Measurements from ENCODE around the gene TEX264.

TEX264 gene

DNA sequence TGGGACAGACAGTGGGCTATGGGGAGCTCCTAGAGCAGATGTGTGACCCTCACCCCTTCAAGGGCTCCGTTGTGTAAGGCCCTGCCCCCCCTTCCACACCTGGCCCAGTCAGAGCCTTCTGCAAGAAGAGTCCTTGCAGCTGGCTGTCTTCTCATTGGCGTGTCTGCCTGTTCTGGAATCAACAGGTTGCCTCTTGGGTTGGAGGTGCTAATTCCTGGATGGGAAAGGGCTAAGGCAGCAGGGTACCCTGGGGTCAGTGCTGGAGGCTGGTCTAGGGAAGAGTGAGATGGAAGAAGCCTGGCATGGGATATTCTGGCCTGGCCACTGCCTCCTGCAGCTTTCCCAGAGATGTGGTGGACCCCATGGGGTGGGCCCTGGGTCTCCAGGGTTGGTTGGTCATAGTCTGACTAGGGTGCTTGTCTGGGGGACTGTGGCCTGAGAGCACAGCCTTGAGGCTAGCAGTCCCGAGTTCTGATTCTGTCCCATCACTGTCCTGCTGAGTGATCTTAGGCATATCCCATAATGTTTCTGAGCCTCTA, 5.1 kb downstream of the TEX264 start:
- no peak for DNase-seq

DNA sequence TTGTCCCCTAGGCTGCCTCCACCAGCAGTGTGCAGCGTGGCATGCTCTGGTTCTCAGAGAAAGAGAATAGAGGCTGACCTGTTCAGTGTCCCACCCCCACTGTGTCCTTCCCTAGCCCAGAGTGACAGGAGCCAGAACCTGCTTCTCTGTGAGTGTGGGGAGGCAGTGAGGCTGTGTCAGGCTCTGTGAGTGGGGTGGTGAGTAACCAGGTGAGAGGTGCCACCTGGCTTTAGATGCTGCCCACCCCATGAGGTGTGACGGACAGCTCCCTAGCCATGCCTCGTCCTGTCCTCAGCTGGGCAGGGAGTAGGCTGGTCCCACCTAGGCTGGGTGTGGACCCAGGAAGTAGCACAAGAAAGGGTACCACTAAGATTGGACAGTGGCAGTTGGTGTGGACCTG, 6.3 kb downstream of the TEX264 start:
- no peak for DNase-seq

DNA sequence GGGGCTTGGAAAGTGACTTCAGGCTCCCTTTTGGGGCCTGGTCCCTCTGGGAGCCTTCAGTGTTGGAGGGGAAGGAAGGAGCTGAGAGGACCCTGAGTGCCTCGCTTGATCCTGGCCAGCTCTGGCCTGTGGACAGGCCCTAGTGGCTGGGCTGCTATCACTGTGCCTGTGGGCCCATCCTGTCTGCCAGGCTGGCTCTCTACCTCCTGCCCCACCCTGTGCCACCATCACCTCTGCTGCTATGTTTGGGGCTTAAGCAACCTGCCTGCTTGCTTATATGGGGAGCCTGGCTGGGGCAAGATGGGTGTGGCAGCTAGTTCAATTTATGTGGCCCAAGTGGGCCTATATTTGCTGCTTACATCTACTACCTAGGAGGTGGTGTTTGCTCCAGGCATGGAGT, 7.1 kb downstream of the TEX264 start:
- DNase-seq, result no peak

DNA sequence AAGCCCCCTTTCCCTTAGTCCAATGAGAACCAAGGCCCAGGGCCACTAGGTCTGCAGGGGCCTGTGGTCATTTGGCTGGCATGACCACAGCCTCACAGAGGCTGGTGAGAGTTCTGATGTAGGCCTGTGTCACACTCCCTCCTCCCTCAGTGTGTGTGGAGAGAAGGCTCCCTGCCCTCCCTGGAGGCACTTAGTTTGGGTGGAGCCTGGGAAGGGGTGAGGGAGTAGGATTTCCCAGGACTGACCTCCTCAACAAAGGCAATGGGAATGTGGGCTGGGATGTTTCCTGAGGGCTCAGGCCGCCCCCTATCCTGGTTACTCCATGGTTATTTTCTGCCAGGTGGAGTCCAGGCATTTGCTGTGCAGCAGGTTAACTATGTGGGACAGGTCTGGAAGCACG, 7.6 kb downstream of the TEX264 start:
- no peak for DNase-seq

DNA sequence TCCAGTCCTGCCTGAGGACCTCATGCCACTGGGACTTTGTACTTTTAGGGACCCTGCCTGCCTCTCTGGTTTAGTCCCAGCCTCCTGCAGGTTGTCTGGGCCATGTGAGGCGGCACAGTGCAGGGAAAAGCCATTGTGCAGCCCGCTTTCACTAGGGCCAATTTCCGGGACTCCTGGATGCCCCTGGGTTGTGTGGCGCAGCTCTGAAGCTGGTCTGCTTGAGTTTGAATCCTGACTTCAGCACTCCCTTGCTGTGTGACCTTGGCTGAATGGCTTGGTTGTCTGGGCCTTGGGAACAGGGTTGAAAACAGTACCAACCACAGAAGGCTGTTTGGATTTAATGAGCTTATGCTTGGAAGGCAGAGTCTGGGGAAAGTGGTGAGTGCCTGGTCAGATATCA, 8.3 kb downstream of the TEX264 start:
- DNase-seq, result no peak

DNA sequence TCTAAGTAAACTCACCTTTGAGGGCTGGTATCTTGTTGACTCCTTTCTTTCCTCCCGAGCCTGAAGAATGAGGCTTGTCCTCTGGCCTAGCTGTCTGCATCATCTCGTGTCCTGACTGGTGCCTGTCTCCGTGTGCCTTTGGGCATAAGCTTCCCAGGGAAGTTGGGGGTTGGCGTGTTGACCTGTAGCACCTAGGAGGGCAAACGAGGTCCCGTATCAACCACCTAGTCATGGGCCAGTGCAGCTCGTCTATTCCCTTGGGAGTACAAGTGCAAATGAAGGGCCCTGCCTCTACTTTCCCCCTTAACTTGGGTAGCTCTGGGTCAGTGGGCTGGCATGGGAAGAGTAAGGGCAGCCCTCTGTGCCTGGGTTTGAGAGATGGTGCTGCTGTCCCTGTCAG, 8.7 kb downstream of the TEX264 start:
- no peak for DNase-seq

DNA sequence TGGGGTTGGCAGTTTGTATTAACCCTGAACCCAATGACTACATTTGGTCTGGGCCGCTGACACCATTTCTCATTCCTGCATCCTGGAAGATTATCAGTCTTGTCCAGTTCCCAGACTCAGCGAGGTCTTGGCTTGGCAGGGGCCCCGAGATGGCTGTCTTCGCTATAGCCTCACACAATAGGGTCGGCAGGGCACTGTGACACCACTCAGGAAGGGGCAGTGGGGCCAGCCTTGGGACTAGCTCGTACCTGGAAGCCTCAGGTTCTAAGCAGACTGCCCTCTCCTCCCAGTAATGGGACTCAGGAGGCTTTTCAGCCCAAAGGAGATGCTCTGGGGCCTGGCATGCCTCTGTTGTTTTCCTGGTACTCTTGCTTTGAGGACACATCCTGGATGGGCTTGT, 9.1 kb downstream of the TEX264 start:
- DNase-seq, result no peak

DNA sequence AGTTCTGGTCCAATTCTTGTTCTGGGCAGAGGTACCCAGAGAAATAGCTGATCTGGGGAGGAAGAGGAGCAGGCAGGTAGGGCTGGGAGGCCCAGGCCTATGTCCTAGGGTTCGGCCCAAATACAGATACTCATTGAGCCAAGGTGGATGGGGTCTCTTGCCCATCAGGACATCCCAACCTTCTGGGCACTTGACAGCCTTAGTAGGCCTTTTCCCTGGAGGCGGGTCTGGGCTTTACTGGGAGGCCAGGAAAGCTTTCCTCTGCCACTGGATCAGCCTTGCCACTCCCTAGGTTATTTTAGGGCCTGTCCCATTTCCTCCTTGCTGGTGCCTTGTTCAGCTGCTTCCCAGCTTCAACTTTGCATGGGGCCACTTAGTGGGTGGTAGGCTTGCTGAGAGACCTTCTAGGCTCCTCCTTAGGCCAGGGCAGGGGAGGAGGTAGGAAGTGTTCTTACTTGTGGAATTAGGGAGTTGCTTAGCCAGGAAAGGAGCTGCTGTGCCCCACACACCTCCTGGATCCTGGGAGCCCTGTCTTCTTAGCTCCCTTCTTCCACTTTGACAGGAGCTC, 9.7 kb downstream of the TEX264 start:
- DNase-seq, result no peak

DNA sequence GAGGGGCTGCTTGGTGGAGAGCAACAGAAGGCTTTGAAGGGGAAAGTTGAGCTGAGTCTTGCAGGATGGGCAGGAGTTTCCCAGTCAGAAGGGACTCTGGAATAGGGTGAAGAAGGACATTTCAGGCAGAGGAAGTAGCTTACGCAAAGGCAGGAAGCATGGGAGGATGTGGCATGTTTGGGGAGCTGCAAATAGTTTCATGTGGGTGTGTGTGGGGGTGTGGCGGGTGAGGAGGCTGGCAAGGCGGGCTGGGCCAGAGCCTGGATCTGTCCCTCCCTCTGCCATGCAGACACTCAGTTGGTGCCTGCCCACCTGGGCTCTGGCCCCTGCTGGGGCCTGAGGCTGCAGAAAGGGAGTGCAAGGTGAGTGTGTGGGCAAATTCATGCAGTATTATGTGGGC, 10.4 kb downstream of the TEX264 start:
- DNase-seq, result no peak

DNA sequence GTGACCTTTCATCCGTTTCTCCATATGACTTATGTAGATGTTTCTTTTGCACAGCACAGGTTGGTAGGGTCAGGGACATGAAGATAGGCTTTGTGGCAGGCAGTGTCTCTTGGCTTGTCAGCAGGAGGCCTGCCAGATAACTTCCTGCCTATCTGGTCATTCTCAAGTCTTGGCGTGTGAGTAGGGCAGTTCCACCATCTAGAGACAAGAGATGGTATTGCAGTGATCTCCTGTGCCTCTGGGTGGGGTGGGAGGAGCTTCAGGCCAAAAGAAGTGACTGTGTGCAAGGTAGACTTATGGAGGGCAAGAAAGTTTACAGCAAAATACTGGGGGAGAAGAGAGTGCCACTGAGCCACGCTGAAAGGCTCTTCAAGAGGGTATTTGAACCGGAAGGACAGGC, 11.0 kb downstream of the TEX264 start:
- no peak for DNase-seq

DNA sequence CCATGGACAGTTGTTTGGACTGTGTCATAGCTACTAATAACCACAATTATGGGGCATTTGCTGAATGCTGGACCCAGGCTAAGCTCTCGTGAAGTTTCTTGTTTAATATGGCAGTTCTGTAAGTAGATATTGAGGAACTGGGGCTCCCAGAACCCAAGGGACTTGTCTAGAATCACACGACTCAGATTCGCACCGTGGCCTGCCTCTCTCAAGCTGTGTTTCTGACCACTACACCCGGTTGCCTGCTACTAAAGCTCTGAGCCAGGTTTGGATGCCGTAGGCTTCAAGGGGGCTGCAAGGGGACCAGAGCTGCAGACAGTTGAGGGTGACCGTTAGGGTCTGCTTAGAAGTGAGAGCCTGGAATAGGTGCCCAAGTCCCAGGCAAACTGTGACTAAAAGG, 11.5 kb downstream of the TEX264 start:
- DNase-seq, result no peak

DNA sequence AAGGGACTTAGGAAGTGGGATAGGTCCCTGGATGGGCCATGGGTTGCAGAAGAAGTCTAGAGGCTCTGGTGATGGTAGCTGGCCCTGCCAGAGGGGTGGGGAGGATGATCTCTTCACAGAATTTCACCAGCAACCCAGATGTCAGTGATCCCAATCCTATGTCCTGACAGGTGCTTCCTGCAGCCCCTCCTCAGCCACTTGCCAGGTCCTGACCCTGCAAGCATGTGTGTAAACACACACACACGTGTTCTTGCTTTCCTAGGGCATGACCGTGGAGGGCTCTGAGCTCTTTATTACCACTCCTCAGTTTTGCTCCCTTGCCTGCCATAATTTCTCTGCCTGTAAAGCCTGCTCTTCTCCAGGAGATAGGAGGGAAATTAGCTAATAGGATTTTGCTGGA, 12.5 kb downstream of the TEX264 start:
- no peak for DNase-seq

DNA sequence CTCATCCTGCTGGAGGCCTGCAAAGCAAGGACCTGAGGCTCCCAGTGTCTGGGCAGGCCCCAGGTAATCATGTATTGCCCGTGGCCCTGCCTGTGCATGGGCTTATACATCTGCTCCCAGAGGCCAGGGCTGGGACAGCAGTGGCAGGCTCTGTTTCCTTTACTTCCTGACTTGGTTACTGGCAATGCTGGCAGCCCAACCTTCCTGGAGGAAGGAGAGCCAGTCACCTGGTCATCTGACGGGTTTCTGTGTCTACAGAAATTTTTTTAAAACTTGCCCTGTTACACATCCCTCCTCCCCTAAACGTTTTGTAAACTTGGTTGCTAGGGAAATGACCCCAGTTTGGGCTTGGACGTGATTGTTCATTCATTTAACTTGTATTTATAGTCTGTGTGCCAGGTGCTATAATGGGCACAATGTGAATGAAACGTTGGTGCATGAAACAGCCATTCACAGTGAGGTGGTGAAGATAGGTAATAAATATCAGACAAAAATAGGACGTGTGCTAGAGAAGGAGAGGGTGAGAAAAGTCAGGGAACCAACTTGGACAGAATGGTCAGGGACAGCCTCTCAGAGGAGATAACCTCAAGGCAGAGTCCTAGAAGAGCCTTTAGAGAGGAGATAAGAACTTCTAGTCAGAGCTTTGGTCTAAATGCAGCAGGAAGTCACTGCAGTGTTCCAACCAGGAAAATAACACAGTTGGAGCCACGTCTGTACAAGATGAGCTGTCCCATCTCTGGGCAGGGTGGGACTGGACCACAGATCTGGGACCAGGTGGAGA, 14.1 kb downstream of the TEX264 start:
- DNase-seq, result no peak

DNA sequence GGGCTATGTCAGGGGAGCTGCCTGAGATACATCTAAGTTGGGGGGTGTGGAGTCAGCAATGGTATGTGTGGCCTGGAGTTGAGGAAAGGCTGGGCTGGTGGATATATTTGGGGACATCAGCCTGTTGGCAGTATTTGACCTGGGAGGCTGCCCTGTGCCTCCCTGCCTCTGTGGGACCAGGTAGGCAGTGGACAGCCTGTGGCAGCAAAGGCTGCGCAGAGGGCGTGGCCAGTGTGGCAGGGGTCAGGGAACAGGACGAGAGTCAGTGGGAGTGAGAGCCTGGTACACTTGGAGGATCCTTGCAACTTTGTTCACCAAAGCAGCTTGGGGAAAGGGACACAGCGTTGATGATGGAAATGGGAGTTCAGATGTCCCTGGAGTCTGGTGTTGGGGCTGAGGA, 15.0 kb downstream of the TEX264 start:
- DNase-seq, result no peak

DNA sequence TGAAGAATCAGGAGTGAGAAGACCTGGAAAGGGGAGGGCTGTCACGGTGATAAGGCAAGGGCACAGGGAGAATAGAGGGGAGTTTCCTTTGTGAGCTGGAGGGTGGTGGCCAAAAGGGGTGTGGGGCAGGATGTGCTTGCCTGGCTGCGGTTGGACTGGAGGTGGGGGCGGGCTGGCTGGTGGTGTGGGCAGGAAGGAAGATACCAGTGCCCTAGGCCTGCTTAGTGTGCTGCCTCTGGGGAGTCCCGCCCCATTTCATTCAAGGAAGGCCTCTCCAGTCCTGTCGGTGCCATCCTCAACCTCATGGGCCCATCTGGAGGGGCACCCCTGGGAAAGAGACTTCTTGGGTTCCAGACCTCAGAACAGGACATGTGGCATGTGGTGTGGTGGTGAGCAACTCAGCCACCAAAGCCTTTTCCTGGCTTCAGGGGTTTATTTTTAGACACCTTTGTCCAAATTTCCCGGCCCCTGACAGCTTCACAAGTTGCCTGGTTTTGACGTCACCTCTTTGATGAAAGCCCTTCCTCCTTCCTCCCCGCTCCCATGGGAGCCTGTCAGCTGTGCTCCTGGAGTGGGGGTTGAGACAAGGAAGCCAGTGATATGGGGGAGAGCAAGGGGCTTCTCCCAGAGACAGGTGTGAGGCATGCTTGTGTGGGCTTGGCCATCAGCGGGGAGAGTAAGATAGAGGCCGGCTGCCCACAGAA, 15.6 kb downstream of the TEX264 start:
- no peak for DNase-seq

DNA sequence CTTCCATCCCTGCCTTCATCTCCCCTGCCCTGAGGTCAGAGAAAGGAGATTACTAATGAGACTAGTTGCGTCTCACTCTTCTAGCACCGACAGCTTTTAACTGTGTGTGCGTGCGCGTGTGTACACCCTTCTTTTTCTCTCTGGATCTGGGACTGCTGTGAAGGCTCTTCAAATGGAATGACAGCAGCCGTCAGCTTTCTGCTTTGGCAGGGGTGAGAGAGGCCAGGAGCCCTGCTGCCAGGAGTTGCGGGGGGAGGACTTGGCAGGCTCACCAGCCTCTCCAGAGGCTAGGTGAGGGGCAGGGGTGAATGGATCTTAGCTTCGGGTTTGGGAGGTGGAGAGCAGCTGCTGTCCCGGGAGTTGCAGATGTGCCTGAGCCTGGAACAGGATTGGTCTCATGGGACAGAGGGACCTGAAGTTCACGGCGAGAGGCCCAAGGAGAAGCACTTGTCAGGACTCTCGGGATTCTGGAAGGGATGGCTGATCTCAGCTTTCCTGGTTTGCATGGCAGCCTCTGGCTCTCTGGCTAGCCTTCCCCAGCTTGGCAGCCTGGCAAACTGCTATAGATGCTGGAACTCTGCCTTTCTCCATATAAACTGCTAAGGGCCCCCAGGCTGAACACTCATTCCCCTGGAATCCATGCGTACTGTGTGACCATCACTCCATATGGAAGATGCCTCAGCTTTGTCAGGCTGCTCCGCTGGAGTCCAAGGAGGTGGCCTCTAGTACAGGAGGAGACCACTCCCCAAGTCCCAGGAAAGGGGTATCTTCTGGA, 16.6 kb downstream of the TEX264 start:
- DNase-seq, result peak; percentile 52

DNA sequence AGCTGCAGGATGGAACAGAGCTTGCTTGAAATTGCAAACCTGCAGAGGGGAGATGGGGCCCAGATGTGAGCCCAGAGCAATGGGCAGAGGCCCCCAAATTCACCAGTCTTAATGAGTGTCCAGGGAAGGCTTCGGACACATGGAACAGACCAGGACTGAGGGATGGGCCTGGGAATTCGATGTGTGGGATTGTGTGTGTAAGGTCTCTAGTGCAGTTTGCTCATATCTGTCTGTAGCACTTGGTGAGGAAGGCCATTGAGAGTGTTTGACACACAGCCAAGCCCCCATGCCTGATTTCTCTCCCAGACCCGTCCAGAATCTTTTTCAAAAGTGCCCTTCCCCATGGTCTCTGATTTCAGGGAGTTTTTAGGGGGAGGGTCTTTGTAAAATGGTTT, 17.2 kb downstream of the TEX264 start:
- no peak for DNase-seq

DNA sequence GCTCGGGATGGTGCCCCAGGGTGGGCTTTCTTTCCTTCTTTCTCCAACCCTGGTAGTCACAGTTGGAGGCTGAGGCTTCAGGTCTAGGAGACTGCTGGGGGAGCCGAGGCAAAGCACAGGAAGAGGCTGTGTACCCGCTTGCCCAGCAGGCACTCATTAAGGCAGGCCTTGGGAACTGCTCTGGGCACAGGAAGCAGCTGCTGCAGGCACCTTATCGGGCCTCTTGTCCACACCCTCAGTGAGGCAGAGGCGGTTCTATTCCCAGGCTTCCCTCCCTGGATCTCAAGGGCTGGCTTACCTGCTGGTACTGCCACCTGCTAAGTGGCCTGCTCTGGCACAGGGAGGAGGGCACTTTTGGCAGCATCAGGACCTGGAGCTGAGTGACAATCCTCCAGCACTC, 20.0 kb downstream of the TEX264 start:
- no peak for DNase-seq

DNA sequence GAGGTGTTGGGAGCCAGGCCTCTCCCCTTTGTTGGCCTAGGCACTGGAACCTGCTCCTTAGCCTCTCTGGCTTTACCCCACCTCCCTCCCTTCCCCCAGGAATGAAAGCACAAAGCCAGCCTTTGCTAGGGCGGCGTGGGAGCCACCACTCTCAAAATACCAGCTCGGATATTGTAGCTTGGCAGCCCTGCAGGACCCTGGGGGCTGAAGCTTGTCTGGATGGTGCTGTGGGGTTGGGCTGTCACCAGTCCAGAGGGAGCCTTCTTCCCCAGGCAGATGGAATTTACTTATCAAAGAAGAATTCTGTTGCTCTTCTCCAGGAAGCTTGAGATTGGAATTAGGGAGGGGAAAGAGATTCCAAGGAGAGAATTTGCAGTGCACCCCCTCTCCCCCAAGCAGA, 20.9 kb downstream of the TEX264 start:
- DNase-seq, result no peak

DNA sequence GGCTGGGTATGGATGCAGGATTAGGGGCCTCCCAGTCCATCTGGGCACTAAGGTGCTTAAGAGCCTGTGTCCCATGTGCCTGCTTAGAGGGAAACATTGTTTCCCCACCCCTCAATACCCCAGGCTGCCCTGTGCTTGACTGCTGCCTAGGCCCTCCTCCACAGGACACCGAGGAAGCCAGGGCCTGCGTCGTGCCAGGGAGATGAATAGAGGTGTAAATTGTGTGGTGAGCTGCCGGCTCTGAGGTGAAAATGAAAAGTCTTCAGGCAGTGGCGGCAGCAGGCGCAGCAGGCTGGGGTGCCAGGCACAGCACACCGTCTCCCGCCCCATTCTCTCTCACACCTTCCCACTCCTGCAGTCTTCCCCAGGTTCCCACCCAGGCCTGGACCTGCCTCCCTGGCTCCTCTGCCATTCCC, 21.9 kb downstream of the TEX264 start:
- no peak for DNase-seq

DNA sequence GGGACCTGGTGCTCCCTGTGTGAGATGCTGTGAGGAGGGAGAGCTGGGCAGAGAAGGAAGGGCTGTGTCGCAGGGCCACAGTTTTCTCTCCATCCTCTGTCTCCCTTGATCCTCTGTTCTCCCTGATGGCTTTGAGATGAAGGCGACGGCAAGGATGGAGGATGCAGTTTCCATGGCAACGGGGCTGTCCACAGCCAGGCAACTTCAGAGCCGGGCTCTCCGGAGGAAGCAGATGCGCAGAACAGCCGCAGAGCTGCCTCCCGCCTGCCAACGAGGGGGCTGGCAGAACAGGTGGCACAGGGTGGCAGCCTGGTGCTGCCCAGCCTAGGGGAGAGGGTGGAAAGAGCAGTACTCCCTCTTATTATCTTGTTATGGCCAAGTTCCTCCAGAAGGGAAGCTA, 25.9 kb downstream of the TEX264 start:
- no peak for DNase-seq

DNA sequence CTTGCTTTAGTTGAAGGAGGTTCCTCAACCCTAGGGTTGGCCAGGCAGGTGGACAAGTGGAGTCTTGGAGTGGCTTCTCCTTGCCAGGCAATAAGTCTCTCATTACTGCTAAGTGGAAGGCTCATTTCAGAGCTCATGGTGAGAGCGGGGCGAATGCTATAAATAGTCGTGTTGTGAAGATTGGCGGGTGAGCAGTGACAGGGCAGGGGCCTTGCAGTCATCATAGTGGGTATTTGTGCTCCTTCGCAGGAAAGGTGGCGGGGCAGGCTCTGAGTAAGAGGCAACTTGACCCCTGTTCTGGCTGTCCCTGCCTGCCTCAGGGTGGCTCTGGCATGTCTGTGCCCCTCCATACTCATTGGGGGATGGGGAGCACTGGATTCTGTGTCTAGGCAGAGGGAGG, 27.2 kb downstream of the TEX264 start:
- no peak for DNase-seq

DNA sequence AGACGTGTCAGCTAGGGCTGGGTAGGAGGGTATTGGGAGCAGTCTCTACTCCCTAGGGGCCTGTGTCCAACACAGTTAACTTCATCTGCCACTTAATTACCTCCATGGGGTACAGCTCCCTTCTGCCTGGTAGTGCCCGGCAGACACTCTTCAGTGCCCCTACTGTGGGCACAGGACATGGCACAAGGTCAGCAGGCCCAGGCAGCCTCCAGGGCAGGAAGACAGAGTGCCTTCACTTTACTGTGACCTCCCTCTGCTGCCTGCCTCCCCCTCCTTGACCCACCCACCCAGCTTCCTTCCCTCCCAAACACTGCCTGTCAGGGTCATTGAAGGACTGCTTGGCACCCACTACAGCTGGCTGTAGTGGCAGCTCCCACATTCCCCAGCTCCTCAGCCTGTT, 29.4 kb downstream of the TEX264 start:
- DNase-seq, result no peak
